LoVo (cell line): ENCODE measurements around the gene ABCC10.
A peak's percentile ranks its signal among the peaks of the same experiment; 100 is the strongest.

ENCODE experiments used
- DNase-seq: peaks from one replicate; pipeline ENCODE4 v3.0.0-alpha.2; 2016; ENCODE audit warnings: low spot score

Gene ABCC10

GRCh38 chr6:43471399-43471798 is 44.1 kb downstream of the ABCC10 start:
- DNase-seq: no peak

- DNase-seq: no peak
Observed at GRCh38 chr6:43472515-43472914, 45.2 kb downstream of the ABCC10 start.

- no peak for DNase-seq
Observed at GRCh38 chr6:43475516-43475915, 48.2 kb downstream of the ABCC10 start.

- no peak for DNase-seq
Observed at GRCh38 chr6:43476746-43477145, 49.4 kb downstream of the ABCC10 start.

GRCh38 chr6:43477235-43478007 is 50.1 kb downstream of the ABCC10 start, which contains the start of gene TJAP1:
TSS of gene TJAP1 (plus strand) at chr6:43477570. CDS start at chr6:43499002, 21,432 bp downstream.
- DNase-seq: peak; percentile 88

- DNase-seq: no peak
Observed at GRCh38 chr6:43478008-43478372, 50.6 kb downstream of the ABCC10 start.

- DNase-seq: peak; percentile 14
Observed at GRCh38 chr6:43481075-43481474, 53.7 kb downstream of the ABCC10 start.

- DNase-seq: peak; percentile 40
Observed at GRCh38 chr6:43481591-43482236, 54.4 kb downstream of the ABCC10 start.

- DNase-seq: no peak
Observed at GRCh38 chr6:43488667-43489276, 61.4 kb downstream of the ABCC10 start.

GRCh38 chr6:43489277-43490072 is 62.1 kb downstream of the ABCC10 start:
- no peak for DNase-seq

- DNase-seq: no peak
Observed at GRCh38 chr6:43490523-43490939, 63.2 kb downstream of the ABCC10 start.

- no peak for DNase-seq
Observed at GRCh38 chr6:43491750-43492661, 64.7 kb downstream of the ABCC10 start.

- DNase-seq: no peak
Observed at GRCh38 chr6:43492673-43493072, 65.3 kb downstream of the ABCC10 start.

GRCh38 chr6:43493230-43493629 is 65.9 kb downstream of the ABCC10 start:
- DNase-seq: no peak

- DNase-seq: no peak
Observed at GRCh38 chr6:43493833-43494232, 66.5 kb downstream of the ABCC10 start.

- no peak for DNase-seq
Observed at GRCh38 chr6:43494321-43494720, 67.0 kb downstream of the ABCC10 start.

- no peak for DNase-seq
Observed at GRCh38 chr6:43494766-43495165, 67.4 kb downstream of the ABCC10 start.

GRCh38 chr6:43495409-43495941 is 68.1 kb downstream of the ABCC10 start:
- DNase-seq: no peak

- no peak for DNase-seq
Observed at GRCh38 chr6:43496370-43497128, 69.2 kb downstream of the ABCC10 start.

- no peak for DNase-seq
Observed at GRCh38 chr6:43497129-43497396, 69.7 kb downstream of the ABCC10 start.
